ENCODE data around the gene CHRM1. TPM values are rescaled to one million over a fixed set of nuclear protein-coding genes. Genes with fewer than 3 reads are reported as not detected.

CHRM1 gene
- total RNA-seq, 1 experiment from 2014 or later = 0.10 TPM

- TF ChIP-seq JUND (IDR thresholded peaks at IDR 0.05) (no peak), EZH2 (IDR thresholded peaks at IDR 0.05) (no peak)
Observed at GRCh38 chr11:62885137-62885750, 35.9 kb downstream of the CHRM1 start (continued).

GRCh38 chr11:62883673-62884072 is 37.5 kb downstream of the CHRM1 start:
- RAD21 ChIA-PET (ENCODE audit: low non-redundant PET in 1 of 2, low total read pairs in 2 of 2, uncharacterized antibody in 2 of 2, unreplicated experiment in 2 of 2) = no interaction called here
- H3K4me1 ChIP-seq (ENCODE audit: control insufficient read depth in 1 of 2, insufficient read depth in 2 of 2, low read length in 2 of 2) = peaks cover 42 to 83% of the 10 kb centered on the region in 2 experiments

GRCh38 chr11:62882788-62883501 is 38.2 kb downstream of the CHRM1 start:
- ChIA-PET CTCF (interaction anchor here (1.4 kb wide), 1 partner anchor 92 kb away, joined by 3 read pairs; no protein-coding TSS in a partner anchor), POLR2A (interaction anchor here (1.1 to 4.2 kb wide), 3 partner anchors 28 to 47 kb away, joined by 3 to 50 read pairs (median 46); no protein-coding TSS in a partner anchor), RAD21 (ENCODE audit: low non-redundant PET in 1 of 2, low total read pairs in 2 of 2, uncharacterized antibody in 2 of 2, unreplicated experiment in 2 of 2) (no interaction called here)
- intact Hi-C loops (cut with micrococcal nuclease) = loop anchor here (5.0 kb wide), 1 partner anchor 96 kb away; the partner anchor contains the start of gene TMEM179B
- Histone ChIP-seq H3K9me2 (ENCODE audit: insufficient read depth) (no peaks in the 10 kb centered on the region), H4K20me1 (ENCODE audit: insufficient read depth) (peaks cover 36% of the 10 kb centered on the region; the same call in 1 of the 2 replicates), H3K79me2 (ENCODE audit: insufficient read depth, low read length) (peaks cover 91% of the 10 kb centered on the region), H3K4me1 (ENCODE audit: control insufficient read depth in 1 of 2, insufficient read depth in 2 of 2, low read length in 2 of 2) (peaks cover 38 to 82% of the 10 kb centered on the region in 2 experiments), H2AFZ (ENCODE audit: low read depth, low read length, poor library complexity, severe bottlenecking) (no peak overlapping the region), H3K9ac (ENCODE audit: low read length) (peak overlapping the region; percentile 92), H3K36me3 (ENCODE audit: control insufficient read depth in 1 of 2, insufficient read depth in 2 of 2, low read length in 2 of 2) (peaks cover 45 to 65% of the 10 kb centered on the region in 2 experiments), H3K4me3 (replicated peaks in 1 of 2; ENCODE audit: low read depth in 1 of 2, low read length in 2 of 2) (peak overlapping the region; percentile 75 to 85; a peak in 3 of 4 replicates), H3K4me2 (ENCODE audit: low read length) (peak overlapping the region; percentile 79), H3K27me3 (ENCODE audit: insufficient read depth, low read length) (no peaks in the 10 kb centered on the region), H3K9me3 (ENCODE audit: control insufficient read depth in 1 of 2, insufficient read depth in 1 of 2, low read depth in 1 of 2, low read length in 2 of 2) (no peaks in the 10 kb centered on the region), H3K27ac (ENCODE audit: low read depth, low read length) (peak overlapping the region; percentile 96)
- ATAC-seq (no peak), DNase-seq (ENCODE audit: low read depth, low spot score) (no peak)
- no TSS peak for BruUV-seq (replicated peaks)
- no peak for TF ChIP-seq ZFX (IDR thresholded peaks at IDR 0.05)
- TF ChIP-seq POLR2AphosphoS5 (IDR thresholded peaks at IDR 0.05; ENCODE audit: low read depth, low read length) = peak; percentile 41

More at GRCh38 chr11:62883673-62884072, 37.5 kb downstream of the CHRM1 start:
- H3K79me2 ChIP-seq (ENCODE audit: insufficient read depth, low read length) = peaks cover 87% of the 10 kb centered on the region
- TF ChIP-seq POLR2AphosphoS5 (IDR thresholded peaks at IDR 0.05; ENCODE audit: low read depth, low read length) (peak; percentile 13; the same call in 1 of the 2 replicates), EZH2phosphoT487 (IDR thresholded peaks at IDR 0.05; ENCODE audit: borderline replicate concordance) (no peak)
- H3K27ac ChIP-seq (ENCODE audit: low read depth, low read length) = peak overlapping the region; percentile 96
- peaks cover 52 to 72% of the 10 kb centered on the region in 2 experiments for H3K36me3 ChIP-seq (ENCODE audit: control insufficient read depth in 1 of 2, insufficient read depth in 2 of 2, low read length in 2 of 2)
- no peak overlapping the region for H3K4me3 ChIP-seq (replicated peaks in 1 of 2; ENCODE audit: low read depth in 1 of 2, low read length in 2 of 2)
- H3K27me3 ChIP-seq (ENCODE audit: insufficient read depth, low read length) = no peaks in the 10 kb centered on the region
- no peak overlapping the region; the same call in 1 of the 2 replicates for H3K9ac ChIP-seq (ENCODE audit: low read length)
- ATAC-seq (no peak), DNase-seq (ENCODE audit: low read depth, low spot score) (no peak)
- H3K9me3 ChIP-seq (ENCODE audit: control insufficient read depth in 1 of 2, insufficient read depth in 1 of 2, low read depth in 1 of 2, low read length in 2 of 2) = no peaks in the 10 kb centered on the region
- H2AFZ ChIP-seq (ENCODE audit: low read depth, low read length, poor library complexity, severe bottlenecking) = no peak overlapping the region
- peaks cover 41% of the 10 kb centered on the region; the same call in 1 of the 2 replicates for H4K20me1 ChIP-seq (ENCODE audit: insufficient read depth)
- intact Hi-C loops (cut with micrococcal nuclease) = loop anchor here (5.0 kb wide), 1 partner anchor 96 kb away; the partner anchor contains the start of gene TMEM179B
- POLR2A ChIA-PET = interaction anchor here (1.1 to 3.0 kb wide), 5 partner anchors 9 to 43 kb away, joined by 3 to 50 read pairs (median 9); no protein-coding TSS in a partner anchor
- peak overlapping the region; percentile 79; the same call in 1 of the 2 replicates for H3K4me2 ChIP-seq (ENCODE audit: low read length)
- no peaks in the 10 kb centered on the region for H3K9me2 ChIP-seq (ENCODE audit: insufficient read depth)
- CTCF ChIA-PET = interaction anchor here (0.9 to 1.2 kb wide), 4 partner anchors 9 to 97 kb away, joined by 3 read pairs; no protein-coding TSS in a partner anchor
- no TSS peak for BruUV-seq (replicated peaks)
